Fibroblast of skin of left quadriceps (primary cell): ENCODE measurements around the gene RRP12.
"Not testable (repeated sequence)": the region's sequence is repeated elsewhere in the genome, so short reads cannot be mapped to it uniquely, and the experiment has no call there.

ENCODE experiments used
- DNase-seq, 2 experiments: peaks; one replicate each; pipeline ENCODE4 v3.0.0-alpha.2; 2013; ENCODE audit warnings: low read depth in 2 of 2

Gene RRP12

GRCh38 chr10:97400665-97401454 is at the start of gene RRP12:
RRP12 (minus strand) TSS chr10:97401340; CDS start chr10:97401231, 109 bp downstream.
- DNase-seq, result peak; percentile 95 to 96

GRCh38 chr10:97450828-97451227 is 49.7 kb upstream of the RRP12 start:
- no peak for DNase-seq

GRCh38 chr10:97445722-97446639 is 44.8 kb upstream of the RRP12 start, which contains the start of the genes EXOSC1 and ZDHHC16:
EXOSC1 (minus strand) TSS chr10:97446006; CDS start chr10:97445985, 21 bp downstream.
ZDHHC16 (plus strand) TSS chr10:97446175; CDS start chr10:97451676, 5,501 bp downstream.
- DNase-seq, result peak; percentile 89

- DNase-seq, result no peak
Observed at GRCh38 chr10:97445357-97445721, 44.2 kb upstream of the RRP12 start.

GRCh38 chr10:97444212-97444611 is 43.1 kb upstream of the RRP12 start:
- no peak for DNase-seq

GRCh38 chr10:97442277-97442676 is 41.1 kb upstream of the RRP12 start:
- DNase-seq, result no peak

- DNase-seq, result no peak
Observed at GRCh38 chr10:97435211-97435610, 34.1 kb upstream of the RRP12 start.

GRCh38 chr10:97434557-97434956 is 33.4 kb upstream of the RRP12 start:
- DNase-seq, result no peak

GRCh38 chr10:97434055-97434454 is 32.9 kb upstream of the RRP12 start:
- DNase-seq, result no peak

GRCh38 chr10:97428572-97428981 is 27.4 kb upstream of the RRP12 start:
- no peak for DNase-seq

GRCh38 chr10:97427571-97428179 is 26.5 kb upstream of the RRP12 start:
- DNase-seq, result no peak

GRCh38 chr10:97426776-97427570 is 25.8 kb upstream of the RRP12 start:
- no peak for DNase-seq

- DNase-seq, result peak; percentile 91 to 93
Observed at GRCh38 chr10:97425964-97426775, 25.0 kb upstream of the RRP12 start, which contains the start of gene PGAM1. PGAM1 (plus strand) TSS chr10:97426191; CDS start chr10:97426308, 117 bp downstream.

- DNase-seq, result not testable (repeated sequence)
Observed at GRCh38 chr10:97423757-97424098, 22.6 kb upstream of the RRP12 start.

- DNase-seq, result no peak
Observed at GRCh38 chr10:97416565-97416964, 15.4 kb upstream of the RRP12 start.

- no peak for DNase-seq
Observed at GRCh38 chr10:97412891-97413304, 11.8 kb upstream of the RRP12 start.

- no peak for DNase-seq
Observed at GRCh38 chr10:97411406-97411805, 10.3 kb upstream of the RRP12 start.

- no peak for DNase-seq
Observed at GRCh38 chr10:97408496-97408992, 7.4 kb upstream of the RRP12 start.

GRCh38 chr10:97407952-97408248 is 6.8 kb upstream of the RRP12 start:
- no peak for DNase-seq

GRCh38 chr10:97407211-97407951 is 6.2 kb upstream of the RRP12 start:
- DNase-seq, result peak; percentile 49 to 52
